ENCODE results near the gene ARHGAP23.
"Not testable (repeated sequence)": the region's sequence is repeated elsewhere in the genome, so short reads cannot be mapped to it uniquely, and the experiment has no call there.

Gene ARHGAP23

GRCh38 chr17:38482039-38482699 lies 53.9 kb downstream of the ARHGAP23 start:
- H3K36me3 ChIP-seq (ENCODE audit: insufficient read depth, low read length): peaks cover 59% of the 10 kb centered on the region
- not testable (repeated sequence) for H3K9me3 ChIP-seq (ENCODE audit: insufficient read depth, low read length, severe bottlenecking); H3K9ac ChIP-seq (ENCODE audit: low read depth, low read length); H3K79me2 ChIP-seq (ENCODE audit: insufficient read depth, low read length); H3K4me2 ChIP-seq (ENCODE audit: insufficient read depth, low read length); ATAC-seq (ENCODE audit: insufficient read depth, low read depth); H3K27me3 ChIP-seq (ENCODE audit: insufficient read depth, low read length, poor library complexity); H3K4me3 ChIP-seq (ENCODE audit: low read depth in 1 of 2, low read length in 2 of 2); H2AFZ ChIP-seq (ENCODE audit: low read depth, low read length); DNase-seq; H3K27ac ChIP-seq (ENCODE audit: low read length); H4K20me1 ChIP-seq (ENCODE audit: insufficient read depth, low read length); H3K4me1 ChIP-seq (ENCODE audit: insufficient read depth, low read length)

- H3K9ac ChIP-seq (ENCODE audit: low read depth, low read length); H3K27me3 ChIP-seq (ENCODE audit: insufficient read depth, low read length, poor library complexity); H3K4me1 ChIP-seq (ENCODE audit: insufficient read depth, low read length); H3K9me3 ChIP-seq (ENCODE audit: insufficient read depth, low read length, severe bottlenecking); H4K20me1 ChIP-seq (ENCODE audit: insufficient read depth, low read length); DNase-seq; H3K4me2 ChIP-seq (ENCODE audit: insufficient read depth, low read length); H2AFZ ChIP-seq (ENCODE audit: low read depth, low read length); H3K27ac ChIP-seq (ENCODE audit: low read length); ATAC-seq (ENCODE audit: insufficient read depth, low read depth); H3K79me2 ChIP-seq (ENCODE audit: insufficient read depth, low read length); H3K4me3 ChIP-seq (ENCODE audit: low read depth in 1 of 2, low read length in 2 of 2): not testable (repeated sequence)
- H3K36me3 ChIP-seq (ENCODE audit: insufficient read depth, low read length): peaks cover 60% of the 10 kb centered on the region
Measured at GRCh38 chr17:38482700-38483043, 54.4 kb downstream of the ARHGAP23 start.

GRCh38 chr17:38484242-38485145 lies 56.2 kb downstream of the ARHGAP23 start:
- H3K9me3 ChIP-seq (ENCODE audit: insufficient read depth, low read length, severe bottlenecking); H4K20me1 ChIP-seq (ENCODE audit: insufficient read depth, low read length); H3K4me3 ChIP-seq (ENCODE audit: low read depth in 1 of 2, low read length in 2 of 2); H3K79me2 ChIP-seq (ENCODE audit: insufficient read depth, low read length); H3K4me1 ChIP-seq (ENCODE audit: insufficient read depth, low read length); H3K27me3 ChIP-seq (ENCODE audit: insufficient read depth, low read length, poor library complexity); H3K4me2 ChIP-seq (ENCODE audit: insufficient read depth, low read length); H3K9ac ChIP-seq (ENCODE audit: low read depth, low read length); H2AFZ ChIP-seq (ENCODE audit: low read depth, low read length): not testable (repeated sequence)
- TF ChIP-seq CTCF (IDR thresholded peaks at IDR 0.05; ENCODE audit: borderline replicate concordance, extremely low read depth, low read length, poor library complexity, severe bottlenecking): peak; percentile 76
- DNase-seq (peak; percentile 77), ATAC-seq (ENCODE audit: insufficient read depth, low read depth) (peak; percentile 96)
- Histone ChIP-seq H3K36me3 (ENCODE audit: insufficient read depth, low read length) (peaks cover 47% of the 10 kb centered on the region), H3K27ac (ENCODE audit: low read length) (peak overlapping the region; percentile 56)

- no peak overlapping the region for H3K4me2 ChIP-seq (ENCODE audit: insufficient read depth, low read length)
- no peak overlapping the region for H3K4me3 ChIP-seq (ENCODE audit: low read depth in 1 of 2, low read length in 2 of 2)
- H4K20me1 ChIP-seq (ENCODE audit: insufficient read depth, low read length): peaks cover 4% of the 10 kb centered on the region
- no peaks in the 10 kb centered on the region for H3K4me1 ChIP-seq (ENCODE audit: insufficient read depth, low read length)
- ATAC-seq (ENCODE audit: insufficient read depth, low read depth): no peak
- TF ChIP-seq EZH2 (IDR thresholded peaks at IDR 0.05; ENCODE audit: borderline replicate concordance, low read depth, low read length, severe bottlenecking) (no peak), CTCF (IDR thresholded peaks at IDR 0.05; ENCODE audit: borderline replicate concordance, extremely low read depth, low read length, poor library complexity, severe bottlenecking) (no peak)
- H3K9ac ChIP-seq (ENCODE audit: low read depth, low read length): no peak overlapping the region
- peak overlapping the region; percentile 56 for H3K27ac ChIP-seq (ENCODE audit: low read length)
- H3K9me3 ChIP-seq (ENCODE audit: insufficient read depth, low read length, severe bottlenecking): no peaks in the 10 kb centered on the region
- DNase-seq: no peak
- H2AFZ ChIP-seq (ENCODE audit: low read depth, low read length): no peak overlapping the region; the same call in 1 of the 2 replicates
- H3K27me3 ChIP-seq (ENCODE audit: insufficient read depth, low read length, poor library complexity): no peaks in the 10 kb centered on the region
- 0 out of 2 replicates have a peak, but pooled peaks cover 4% of the 10 kb centered on the region for H3K79me2 ChIP-seq (ENCODE audit: insufficient read depth, low read length)
- peaks cover 46% of the 10 kb centered on the region for H3K36me3 ChIP-seq (ENCODE audit: insufficient read depth, low read length)
Measured at GRCh38 chr17:38485146-38485468, 56.8 kb downstream of the ARHGAP23 start.

- not testable (repeated sequence) for H3K27me3 ChIP-seq (ENCODE audit: insufficient read depth, low read length, poor library complexity); H3K4me2 ChIP-seq (ENCODE audit: insufficient read depth, low read length); ATAC-seq (ENCODE audit: insufficient read depth, low read depth)
Measured at GRCh38 chr17:38485681-38486298, 57.5 kb downstream of the ARHGAP23 start.

GRCh38 chr17:38489774-38490173 lies 61.5 kb downstream of the ARHGAP23 start:
- not testable (repeated sequence) for H3K79me2 ChIP-seq (ENCODE audit: insufficient read depth, low read length); H3K9me3 ChIP-seq (ENCODE audit: insufficient read depth, low read length, severe bottlenecking); H3K4me2 ChIP-seq (ENCODE audit: insufficient read depth, low read length); H3K4me3 ChIP-seq (ENCODE audit: low read depth in 1 of 2, low read length in 2 of 2); ATAC-seq (ENCODE audit: insufficient read depth, low read depth); H3K27me3 ChIP-seq (ENCODE audit: insufficient read depth, low read length, poor library complexity); H3K4me1 ChIP-seq (ENCODE audit: insufficient read depth, low read length); H3K9ac ChIP-seq (ENCODE audit: low read depth, low read length); H4K20me1 ChIP-seq (ENCODE audit: insufficient read depth, low read length); H2AFZ ChIP-seq (ENCODE audit: low read depth, low read length)
- H3K27ac ChIP-seq (ENCODE audit: low read length): peak overlapping the region; percentile 40; the same call in 1 of the 2 replicates
- DNase-seq: peak; percentile 54
- H3K36me3 ChIP-seq (ENCODE audit: insufficient read depth, low read length): peaks cover 66% of the 10 kb centered on the region

More at GRCh38 chr17:38485681-38486298, 57.5 kb downstream of the ARHGAP23 start:
- H3K36me3 ChIP-seq (ENCODE audit: insufficient read depth, low read length): peaks cover 52% of the 10 kb centered on the region
- H3K9ac ChIP-seq (ENCODE audit: low read depth, low read length); H3K27ac ChIP-seq (ENCODE audit: low read length); DNase-seq; H3K79me2 ChIP-seq (ENCODE audit: insufficient read depth, low read length); H3K9me3 ChIP-seq (ENCODE audit: insufficient read depth, low read length, severe bottlenecking); H3K4me3 ChIP-seq (ENCODE audit: low read depth in 1 of 2, low read length in 2 of 2); H3K4me1 ChIP-seq (ENCODE audit: insufficient read depth, low read length); H2AFZ ChIP-seq (ENCODE audit: low read depth, low read length); H4K20me1 ChIP-seq (ENCODE audit: insufficient read depth, low read length): not testable (repeated sequence)

All from DND-41 (cell line).